B cell (primary cell): ENCODE measurements around the gene SPTAN1. TPM values are rescaled to one million over a fixed set of nuclear protein-coding genes. Genes with fewer than 3 reads are reported as not detected.

ENCODE experiments used
- ATAC-seq: fragments of 200-7000 bp; cut with Tn5 transposase; one replicate; pipeline ENCODE4 v1.10.0; 2021; ENCODE audit warnings: low read depth, mild to moderate bottlenecking, moderate number of reproducible peaks, moderate library complexity
- CTCF ChIA-PET: fragments of 350-600 bp; sonication (Branson Sonifier 250); formaldehyde crosslinking; loops from one replicate; lab custom pipeline; 2021; ENCODE audit warnings: antibody characterized with exemption, inconsistent platforms; lab: Charles Lee
- POLR2A ChIA-PET: fragments of 350-600 bp; sonication (Branson Sonifier 250); formaldehyde crosslinking; loops from one replicate; lab custom pipeline; 2021; ENCODE audit warnings: antibody characterized with exemption; lab: Charles Lee
- DNase-seq: peaks from one replicate; pipeline ENCODE4 v3.0.0; 2013
- H2AFZ ChIP-seq: 2 replicates; pipeline ENCODE4 v1.6.1; 2012; ENCODE audit warnings: mild to moderate bottlenecking, low read depth, low read length; ENCODE audit not compliant: insufficient read depth, poor library complexity, severe bottlenecking
- H3K27ac ChIP-seq, 2 donors: 1 replicate in 1 of 2; 2 replicates in 1 of 2; pipeline ENCODE4 v1.5.1; 2012 to 2013; ENCODE audit warnings: low read length in 2 of 2, mild to moderate bottlenecking in 2 of 2, moderate library complexity in 1 of 2
- H3K27me3 ChIP-seq, 4 experiments: fragments of 200-600 bp in 1 of 4; sonication (generic) in 1 of 4; replicated peaks in 1 of 4; 1 replicate in 2 of 4; 2 replicates in 2 of 4; pipeline versions ENCODE4 v1.6.1 to v1.7.0; 2013 to 2016; ENCODE audit warnings: low read length in 3 of 4, mild to moderate bottlenecking in 2 of 4, mixed read lengths in 1 of 4, moderate library complexity in 1 of 4; ENCODE audit not compliant: insufficient read depth in 4 of 4, control insufficient read depth in 3 of 4; ENCODE audit errors: control extremely low read depth in 1 of 4
- H3K36me3 ChIP-seq, 2 experiments: replicated peaks in 1 of 2; 1 replicate in 1 of 2; 2 replicates in 1 of 2; pipeline versions ENCODE4 v1.6.1 to v1.7.1; 2013; ENCODE audit warnings: low read length in 1 of 2; ENCODE audit not compliant: insufficient read depth in 2 of 2, control insufficient read depth in 1 of 2; ENCODE audit errors: control extremely low read depth in 1 of 2, extremely low read depth in 1 of 2
- H3K4me1 ChIP-seq, 2 donors: fragments of 200-600 bp in 1 of 2; sonication (generic) in 1 of 2; 1 replicate in 1 of 2; 2 replicates in 1 of 2; pipeline versions ENCODE4 v1.5.1 to v1.6.1; 2013 to 2017; ENCODE audit warnings: low read length in 2 of 2; ENCODE audit not compliant: control insufficient read depth in 2 of 2, insufficient read depth in 2 of 2
- H3K4me2 ChIP-seq: replicated peaks from 2 replicates; pipeline ENCODE3; 2012; ENCODE audit warnings: mild to moderate bottlenecking, low read depth, low read length; ENCODE audit not compliant: poor library complexity, severe bottlenecking
- H3K4me3 ChIP-seq, 5 experiments: fragments of 200-600 bp in 1 of 5; sonication (generic) in 1 of 5; 1 replicate in 3 of 5; 2 replicates in 2 of 5; pipeline versions ENCODE4 v1.5.1 to v1.7.0; 2011 to 2016; ENCODE audit warnings: low read length in 4 of 5, mild to moderate bottlenecking in 4 of 5, low read depth in 2 of 5, control low read depth in 1 of 5, moderate library complexity in 1 of 5; ENCODE audit not compliant: insufficient read depth in 1 of 5; ENCODE audit errors: control extremely low read depth in 1 of 5, extremely low read depth in 1 of 5
- H3K79me2 ChIP-seq: fragments of 200-600 bp; sonication (generic); one replicate; pipeline ENCODE4 v1.6.0; 2016; ENCODE audit warnings: low read length; ENCODE audit not compliant: control insufficient read depth, insufficient read depth
- H3K9ac ChIP-seq: fragments of 200-600 bp; sonication (generic); 2 replicates; pipeline ENCODE4 v1.6.1; 2017; ENCODE audit warnings: mild to moderate bottlenecking, low read length, moderate library complexity
- H3K9me3 ChIP-seq, 3 donors: one replicate each; pipeline versions ENCODE4 v1.6.1 to v1.7.1; 2013; ENCODE audit warnings: low read length in 2 of 3; ENCODE audit not compliant: control insufficient read depth in 2 of 3, insufficient read depth in 1 of 3; ENCODE audit errors: control extremely low read depth in 1 of 3
- H4K20me1 ChIP-seq: 2 replicates; pipeline ENCODE4 v1.6.0; 2012; ENCODE audit warnings: mild to moderate bottlenecking, low read length; ENCODE audit not compliant: insufficient read depth, control insufficient read depth, poor library complexity, severe bottlenecking
- H3K27ac Mint-ChIP-seq: one replicate; pipeline ENCODE4 v1.8.0; 2021; ENCODE audit warnings: mixed read lengths
- H3K27me3 Mint-ChIP-seq: one replicate; pipeline ENCODE4 v1.8.0; 2021; ENCODE audit warnings: mixed read lengths
- H3K4me1 Mint-ChIP-seq: one replicate; pipeline ENCODE4 v1.8.0; 2021; ENCODE audit warnings: mixed read lengths
- H3K4me3 Mint-ChIP-seq: one replicate; pipeline ENCODE4 v1.8.0; 2021; ENCODE audit warnings: mixed read lengths
- H3K9me3 Mint-ChIP-seq: one replicate; pipeline ENCODE4 v1.8.0; 2022; ENCODE audit warnings: mixed read lengths; ENCODE audit not compliant: insufficient read depth
- EZH2 ChIP-seq: IDR thresholded peaks from 2 replicates; pipeline ENCODE4 v1.6.1; 2012; ENCODE audit warnings: borderline replicate concordance, low read depth, mild to moderate bottlenecking, moderate library complexity, low read length; ENCODE audit not compliant: insufficient read depth, poor library complexity, severe bottlenecking
- WGBS: methylation state at CpG from one replicate; pipeline ENCODE4 v1.1.5; 2013; ENCODE audit warnings: missing lambda C conversion rate; ENCODE audit not compliant: insufficient coverage; 5-methylcytosine and 5-hydroxymethylcytosine counted together
- intact Hi-C: fragments of 100-400 bp; cut with micrococcal nuclease; formaldehyde crosslinking; loops from one replicate; pipeline ENCODE4 v1.10.0; 2022
- polyA plus RNA-seq: library from polyadenylated mRNA; depleted of rRNA; stranded (reverse); fragments of >200 nt; gene quantifications from 2 replicates; pipeline ENCODE4 v1.2.3, GENCODE V29; 2012
- total RNA-seq, 2 donors: library from RNA; stranded (reverse); fragments of 120-200 nt in 1 of 2; gene quantifications; 1 replicate in 1 of 2; 2 replicates in 1 of 2; pipeline versions ENCODE4 v1.2.3 to v1.2.4, GENCODE V29; 2013 to 2022
- TF ChIP-seq, protein P1 (sequence below): fragments of 200-600 bp; IDR thresholded peaks from one replicate; pipeline ENCODE4 v1.8.0; 2022; ENCODE audit warnings: antibody characterized with exemption, mild to moderate bottlenecking

SPTAN1 gene
- total and polyA plus RNA-seq, 2 donors (not counting 1 experiment from before 2014, with no cell fraction given) = 129 to 351 TPM

DNA sequence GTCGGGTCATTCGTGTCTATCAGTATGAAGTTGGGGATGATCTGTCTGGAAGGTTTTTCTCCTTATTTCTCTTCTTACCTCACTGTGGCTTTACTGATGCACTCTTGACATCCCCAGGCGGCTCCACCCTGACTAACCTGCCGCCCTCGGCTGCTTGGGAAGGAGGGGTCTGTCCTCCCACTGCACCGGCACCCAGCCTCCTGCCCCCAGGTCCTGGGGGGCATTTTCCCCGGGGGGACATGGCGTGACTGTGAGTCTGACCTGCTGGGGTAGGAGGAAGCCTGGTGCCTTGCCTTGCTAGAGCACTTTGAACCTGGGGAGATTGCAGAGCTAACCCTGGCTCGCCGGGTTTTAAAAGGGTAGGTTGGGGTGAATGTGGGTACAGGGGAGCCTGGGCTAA lies 76.7 kb downstream of the SPTAN1 start:
- no peak overlapping the region for H3K9ac ChIP-seq
- H3K4me2 ChIP-seq = no peak overlapping the region
- Mint-ChIP-seq H3K9me3 (no peaks in the 10 kb centered on the region), H3K27me3 (no peaks in the 10 kb centered on the region), H3K4me1 (no peaks in the 10 kb centered on the region), H3K27ac (peak overlapping the region; percentile 26), H3K4me3 (no peak overlapping the region)
- POLR2A ChIA-PET = no interaction called here
- H3K27ac ChIP-seq = no peak overlapping the region
- no peak for DNase-seq
- H3K36me3 ChIP-seq = peaks cover 0 to 93% of the 10 kb centered on the region in 2 experiments
- no peak for ATAC-seq
- no peaks in the 10 kb centered on the region for H3K27me3 ChIP-seq
- no peaks in the 10 kb centered on the region for H3K9me3 ChIP-seq
- H4K20me1 ChIP-seq = no peaks in the 10 kb centered on the region
- H2AFZ ChIP-seq = no peak overlapping the region
- no peak overlapping the region for H3K4me3 ChIP-seq
- H3K4me1 ChIP-seq = no peaks in the 10 kb centered on the region
- CTCF ChIA-PET = no interaction called here
- H3K79me2 ChIP-seq = no peaks in the 10 kb centered on the region
- TF ChIP-seq, protein P1, sequence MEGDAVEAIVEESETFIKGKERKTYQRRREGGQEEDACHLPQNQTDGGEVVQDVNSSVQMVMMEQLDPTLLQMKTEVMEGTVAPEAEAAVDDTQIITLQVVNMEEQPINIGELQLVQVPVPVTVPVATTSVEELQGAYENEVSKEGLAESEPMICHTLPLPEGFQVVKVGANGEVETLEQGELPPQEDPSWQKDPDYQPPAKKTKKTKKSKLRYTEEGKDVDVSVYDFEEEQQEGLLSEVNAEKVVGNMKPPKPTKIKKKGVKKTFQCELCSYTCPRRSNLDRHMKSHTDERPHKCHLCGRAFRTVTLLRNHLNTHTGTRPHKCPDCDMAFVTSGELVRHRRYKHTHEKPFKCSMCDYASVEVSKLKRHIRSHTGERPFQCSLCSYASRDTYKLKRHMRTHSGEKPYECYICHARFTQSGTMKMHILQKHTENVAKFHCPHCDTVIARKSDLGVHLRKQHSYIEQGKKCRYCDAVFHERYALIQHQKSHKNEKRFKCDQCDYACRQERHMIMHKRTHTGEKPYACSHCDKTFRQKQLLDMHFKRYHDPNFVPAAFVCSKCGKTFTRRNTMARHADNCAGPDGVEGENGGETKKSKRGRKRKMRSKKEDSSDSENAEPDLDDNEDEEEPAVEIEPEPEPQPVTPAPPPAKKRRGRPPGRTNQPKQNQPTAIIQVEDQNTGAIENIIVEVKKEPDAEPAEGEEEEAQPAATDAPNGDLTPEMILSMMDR = no peak
- no peak for TF ChIP-seq EZH2
- intact Hi-C loops = no loop called here
- 94% methylated on average over 7 of the region's 10 CpGs for WGBS

GRCh38 chr9:128629852-128630545 lies 77.6 kb downstream of the SPTAN1 start:
- Mint-ChIP-seq H3K9me3 (no peaks in the 10 kb centered on the region), H3K4me1 (no peaks in the 10 kb centered on the region), H3K27me3 (no peaks in the 10 kb centered on the region), H3K4me3 (no peak overlapping the region), H3K27ac (peak overlapping the region; percentile 15)
- peaks cover 0 to 93% of the 10 kb centered on the region in 2 experiments for H3K36me3 ChIP-seq
- 74% methylated on average over 6 of the region's 9 CpGs for WGBS
- H3K9ac ChIP-seq = no peak overlapping the region
- H3K4me3 ChIP-seq = no peak overlapping the region
- H4K20me1 ChIP-seq = no peaks in the 10 kb centered on the region
- no peaks in the 10 kb centered on the region for H3K9me3 ChIP-seq
- intact Hi-C loops = no loop called here
- POLR2A ChIA-PET = no interaction called here
- H3K4me1 ChIP-seq = no peaks in the 10 kb centered on the region
- H3K27me3 ChIP-seq = no peaks in the 10 kb centered on the region
- H2AFZ ChIP-seq = no peak overlapping the region
- CTCF ChIA-PET = no interaction called here
- no peak for TF ChIP-seq EZH2
- TF ChIP-seq, protein P1 = no peak
- H3K27ac ChIP-seq = no peak overlapping the region
- no peak for ATAC-seq
- no peaks in the 10 kb centered on the region for H3K79me2 ChIP-seq
- no peak overlapping the region for H3K4me2 ChIP-seq
- DNase-seq = no peak
